Activated CD4-positive, alpha-beta memory T cell treated with anti-CD3 and anti-CD28 coated beads for 36 hours (primary cell): Measurements from ENCODE around the gene ASB6. TPM values are rescaled to one million over a fixed set of nuclear protein-coding genes. Genes with fewer than 3 reads are reported as not detected.

ENCODE experiments used
- CTCF ChIA-PET: fragments of 350-600 bp; sonication (Branson Sonifier 250); formaldehyde crosslinking; loops from one replicate; lab custom pipeline; 2021; ENCODE audit warnings: antibody characterized with exemption, inconsistent platforms; lab: Charles Lee
- POLR2A ChIA-PET: fragments of 350-600 bp; sonication (Branson Sonifier 250); formaldehyde crosslinking; loops from one replicate; lab custom pipeline; 2021; ENCODE audit warnings: antibody characterized with exemption; lab: Charles Lee
- DNase-seq: peaks from one replicate; pipeline ENCODE4 v3.0.0-alpha.2; 2020
- H3K27ac Mint-ChIP-seq: one replicate; pipeline ENCODE4 v1.8.0; 2021; ENCODE audit warnings: mixed read lengths
- H3K27me3 Mint-ChIP-seq: one replicate; pipeline ENCODE4 v1.8.0; 2021; ENCODE audit warnings: mixed read lengths
- H3K36me3 Mint-ChIP-seq: one replicate; pipeline ENCODE4 v1.8.0; 2021; ENCODE audit warnings: mixed read lengths
- H3K4me1 Mint-ChIP-seq: one replicate; pipeline ENCODE4 v1.8.0; 2021; ENCODE audit warnings: low read depth, mixed read lengths
- H3K4me3 Mint-ChIP-seq: one replicate; pipeline ENCODE4 v1.8.0; 2021; ENCODE audit warnings: mild to moderate bottlenecking, mixed read lengths
- H3K9me3 Mint-ChIP-seq: one replicate; pipeline ENCODE4 v1.8.0; 2021; ENCODE audit warnings: mixed read lengths
- intact Hi-C: fragments of 100-400 bp; cut with micrococcal nuclease; formaldehyde crosslinking; loops from one replicate; pipeline ENCODE4 v1.15.1; 2023
- total RNA-seq, 2 experiments: library from RNA; stranded (reverse); gene quantifications; one replicate each; pipeline ENCODE4 v1.2.3, GENCODE V29; 2021

ASB6 gene
- total RNA-seq, 2 experiments from 2014 or later = 14.1 to 15.7 TPM

- Mint-ChIP-seq H3K27ac (no peak overlapping the region), H3K9me3 (no peaks in the 10 kb centered on the region), H3K36me3 (no peaks in the 10 kb centered on the region), H3K4me1 (peaks cover 5% of the 10 kb centered on the region), H3K27me3 (no peaks in the 10 kb centered on the region), H3K4me3 (no peak overlapping the region)
- intact Hi-C loops = no loop called here
- DNase-seq = no peak
- POLR2A ChIA-PET = no interaction called here
- CTCF ChIA-PET = interaction anchor here (1.2 to 1.7 kb wide), 2 partner anchors 34 to 55 kb away, joined by 3 to 4 read pairs; no protein-coding TSS in a partner anchor
Observed at GRCh38 chr9:129590466-129590865, 51.5 kb downstream of the ASB6 start.

GRCh38 chr9:129587487-129588262 is 54.3 kb downstream of the ASB6 start:
- H3K27me3 Mint-ChIP-seq = no peaks in the 10 kb centered on the region
- CTCF ChIA-PET = interaction anchor here (1.4 to 2.0 kb wide), 3 partner anchors 445 to 456 kb away, joined by 4 to 8 read pairs (median 6); no protein-coding TSS in a partner anchor

GRCh38 chr9:129586685-129587084 is 55.3 kb downstream of the ASB6 start:
- POLR2A ChIA-PET = interaction anchor here (1.2 kb wide), 1 partner anchor 97 kb away, joined by 3 read pairs; no protein-coding TSS in a partner anchor

More at GRCh38 chr9:129587487-129588262, 54.3 kb downstream of the ASB6 start:
- H3K4me3 Mint-ChIP-seq = no peak overlapping the region
- peaks cover 23% of the 10 kb centered on the region for H3K4me1 Mint-ChIP-seq
- H3K27ac Mint-ChIP-seq = no peak overlapping the region
- no peaks in the 10 kb centered on the region for H3K36me3 Mint-ChIP-seq
- H3K9me3 Mint-ChIP-seq = no peaks in the 10 kb centered on the region
- POLR2A ChIA-PET = interaction anchor here (1.2 kb wide), 1 partner anchor 98 kb away, joined by 3 read pairs; no protein-coding TSS in a partner anchor
- DNase-seq = no peak
- intact Hi-C loops = no loop called here

GRCh38 chr9:129586245-129586644 is 55.7 kb downstream of the ASB6 start:
- H3K4me3 Mint-ChIP-seq = no peak overlapping the region
- H3K9me3 Mint-ChIP-seq = no peaks in the 10 kb centered on the region
- H3K27ac Mint-ChIP-seq = peak overlapping the region; percentile 25
- no peaks in the 10 kb centered on the region for H3K27me3 Mint-ChIP-seq
- intact Hi-C loops = no loop called here
- peaks cover 35% of the 10 kb centered on the region for H3K4me1 Mint-ChIP-seq
- ChIA-PET POLR2A (interaction anchor here (1.2 kb wide), 1 partner anchor 96 kb away, joined by 3 read pairs; no protein-coding TSS in a partner anchor), CTCF (interaction anchor here (0.7 to 2.0 kb wide), 4 partner anchors 88 to 455 kb away, joined by 4 to 8 read pairs (median 5); no protein-coding TSS in a partner anchor)
- no peak for DNase-seq
- H3K36me3 Mint-ChIP-seq = no peaks in the 10 kb centered on the region

More at GRCh38 chr9:129586685-129587084, 55.3 kb downstream of the ASB6 start:
- intact Hi-C loops = no loop called here
- Mint-ChIP-seq H3K36me3 (no peaks in the 10 kb centered on the region), H3K27me3 (no peaks in the 10 kb centered on the region), H3K4me3 (no peak overlapping the region), H3K4me1 (peaks cover 33% of the 10 kb centered on the region), H3K27ac (no peak overlapping the region), H3K9me3 (no peaks in the 10 kb centered on the region)
- CTCF ChIA-PET = interaction anchor here (0.7 to 2.0 kb wide), 4 partner anchors 88 to 455 kb away, joined by 4 to 8 read pairs (median 5); no protein-coding TSS in a partner anchor
- DNase-seq = no peak

- peaks cover 40% of the 10 kb centered on the region for H3K4me1 Mint-ChIP-seq
- H3K4me3 Mint-ChIP-seq = no peak overlapping the region
- ChIA-PET POLR2A (interaction anchor here (3.1 kb wide), 1 partner anchor 12 kb away, joined by 12 read pairs; no protein-coding TSS in a partner anchor), CTCF (interaction anchor here (2.3 kb wide), 1 partner anchor 39 kb away, joined by 7 read pairs; no protein-coding TSS in a partner anchor)
- H3K9me3 Mint-ChIP-seq = no peaks in the 10 kb centered on the region
- no peak for DNase-seq
- no peaks in the 10 kb centered on the region for H3K36me3 Mint-ChIP-seq
- no peak overlapping the region for H3K27ac Mint-ChIP-seq
- intact Hi-C loops = no loop called here
- H3K27me3 Mint-ChIP-seq = no peaks in the 10 kb centered on the region
Observed at GRCh38 chr9:129585352-129585751, 56.6 kb downstream of the ASB6 start.

Other genes with a start within 250 kb of the ASB6 start
- gene C9orf50, start 21.1 kb downstream of the ASB6 start, total RNA-seq = not detected
- 10 to 100 TPM; 59.9 to 64.6 TPM for gene NTMT1, start 16.0 kb downstream of the ASB6 start, total RNA-seq
- gene PRRX2, start 23.5 kb upstream of the ASB6 start, total RNA-seq = under 1 TPM; 0.58 to 0.86 TPM
- gene PTGES, start 110.9 kb upstream of the ASB6 start, total RNA-seq = not detected
- 10 to 100 TPM; 20.6 to 23.0 TPM for gene TOR1B, start 161.0 kb upstream of the ASB6 start, total RNA-seq
- gene TOR1A, start 182.0 kb upstream of the ASB6 start, total RNA-seq = 10 to 100 TPM; 38.5 to 41.6 TPM
- gene C9orf78, start 193.1 kb upstream of the ASB6 start, total RNA-seq = 10 to 100 TPM; 43.6 to 47.0 TPM
- 10 to 100 TPM; 51.6 to 55.3 TPM for gene USP20, start 193.3 kb upstream of the ASB6 start, total RNA-seq